ENCODE results near the gene AGL. TPM values are rescaled to one million over a fixed set of nuclear protein-coding genes. Genes with fewer than 3 reads are reported as not detected.

Gene AGL
- total and polyA plus RNA-seq, 11 donors = 18.1 to 70.4 (median 49.8) TPM

DNA sequence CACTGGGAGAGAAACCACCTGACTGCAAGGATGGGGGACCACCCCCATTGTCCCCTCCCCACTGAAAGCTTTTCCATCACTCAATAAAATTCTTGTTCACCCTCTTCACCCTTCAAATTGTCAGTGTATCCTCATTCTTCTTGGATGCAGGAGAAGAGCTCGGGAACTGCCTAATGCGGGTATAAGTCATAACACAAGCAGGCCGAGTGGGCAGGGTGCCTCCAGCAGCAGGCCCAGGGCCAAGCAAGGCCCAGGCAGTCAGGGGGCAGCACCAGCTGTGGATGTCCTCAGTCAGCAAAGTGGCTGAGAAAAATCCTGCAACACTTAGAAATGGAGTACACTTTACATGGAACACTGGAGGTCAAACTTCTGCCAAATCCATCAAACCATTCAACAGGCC is 85.9 kb downstream of the AGL start:
- no peak overlapping the region for H3K27ac ChIP-seq
- ATAC-seq (no peak), DNase-seq (no peak)
- 94 to 97% (median 95%) methylated on average over 3 of the region's 3 CpGs for WGBS, 4 donors
- H3K9me3 ChIP-seq = no peaks in the 10 kb centered on the region
- H3K36me3 ChIP-seq = no peaks in the 10 kb centered on the region
- no peak overlapping the region for H3K4me3 ChIP-seq
- intact Hi-C loops (cut with DNase I) = no loop called here
- H3K4me1 ChIP-seq = no peaks in the 10 kb centered on the region
- no peaks in the 10 kb centered on the region for H3K27me3 ChIP-seq
- TF ChIP-seq POLR2A (IDR thresholded peaks at IDR 0.05) = no peak
- TF ChIP-seq, protein P1, sequence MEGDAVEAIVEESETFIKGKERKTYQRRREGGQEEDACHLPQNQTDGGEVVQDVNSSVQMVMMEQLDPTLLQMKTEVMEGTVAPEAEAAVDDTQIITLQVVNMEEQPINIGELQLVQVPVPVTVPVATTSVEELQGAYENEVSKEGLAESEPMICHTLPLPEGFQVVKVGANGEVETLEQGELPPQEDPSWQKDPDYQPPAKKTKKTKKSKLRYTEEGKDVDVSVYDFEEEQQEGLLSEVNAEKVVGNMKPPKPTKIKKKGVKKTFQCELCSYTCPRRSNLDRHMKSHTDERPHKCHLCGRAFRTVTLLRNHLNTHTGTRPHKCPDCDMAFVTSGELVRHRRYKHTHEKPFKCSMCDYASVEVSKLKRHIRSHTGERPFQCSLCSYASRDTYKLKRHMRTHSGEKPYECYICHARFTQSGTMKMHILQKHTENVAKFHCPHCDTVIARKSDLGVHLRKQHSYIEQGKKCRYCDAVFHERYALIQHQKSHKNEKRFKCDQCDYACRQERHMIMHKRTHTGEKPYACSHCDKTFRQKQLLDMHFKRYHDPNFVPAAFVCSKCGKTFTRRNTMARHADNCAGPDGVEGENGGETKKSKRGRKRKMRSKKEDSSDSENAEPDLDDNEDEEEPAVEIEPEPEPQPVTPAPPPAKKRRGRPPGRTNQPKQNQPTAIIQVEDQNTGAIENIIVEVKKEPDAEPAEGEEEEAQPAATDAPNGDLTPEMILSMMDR (IDR thresholded peaks at IDR 0.05) = no peak

DNA sequence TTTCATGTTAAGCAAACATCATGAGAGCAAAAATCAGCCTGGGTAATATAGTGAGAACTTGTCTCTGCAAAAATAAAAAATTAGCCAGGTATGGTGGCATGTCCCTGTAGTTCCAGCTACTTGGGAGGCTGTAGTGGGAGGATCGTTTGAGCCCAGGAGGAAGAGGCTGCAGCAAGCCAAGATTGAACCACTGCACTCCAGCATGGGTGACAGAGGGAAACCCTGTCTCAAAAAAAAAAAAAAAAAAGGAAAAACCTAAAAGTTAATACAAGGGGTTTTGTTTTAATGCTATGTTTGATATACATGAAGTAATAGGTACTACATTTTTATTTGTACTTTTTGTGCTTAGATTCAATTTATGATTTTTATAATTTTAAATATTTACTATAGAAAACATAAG is 92.6 kb downstream of the AGL start:
- WGBS, 4 donors = 67 to 91% (median 83%) methylated on average over 1 of the region's 1 CpG
- ATAC-seq = no peak
- no peaks in the 10 kb centered on the region for H3K9me3 ChIP-seq
- H3K36me3 ChIP-seq = no peaks in the 10 kb centered on the region
- H3K4me3 ChIP-seq = no peak overlapping the region
- peaks cover 0 to 10% (median 0%) of the 10 kb centered on the region in 12 donors for H3K4me1 ChIP-seq
- no peak overlapping the region for H3K27ac ChIP-seq
- H3K27me3 ChIP-seq = no peaks in the 10 kb centered on the region
- DNase-seq = no peak
- intact Hi-C loops (cut with DNase I) = no loop called here
- no peak for TF ChIP-seq POLR2A (IDR thresholded peaks at IDR 0.05)
- TF ChIP-seq, protein P1 (IDR thresholded peaks at IDR 0.05) = no peak

DNA sequence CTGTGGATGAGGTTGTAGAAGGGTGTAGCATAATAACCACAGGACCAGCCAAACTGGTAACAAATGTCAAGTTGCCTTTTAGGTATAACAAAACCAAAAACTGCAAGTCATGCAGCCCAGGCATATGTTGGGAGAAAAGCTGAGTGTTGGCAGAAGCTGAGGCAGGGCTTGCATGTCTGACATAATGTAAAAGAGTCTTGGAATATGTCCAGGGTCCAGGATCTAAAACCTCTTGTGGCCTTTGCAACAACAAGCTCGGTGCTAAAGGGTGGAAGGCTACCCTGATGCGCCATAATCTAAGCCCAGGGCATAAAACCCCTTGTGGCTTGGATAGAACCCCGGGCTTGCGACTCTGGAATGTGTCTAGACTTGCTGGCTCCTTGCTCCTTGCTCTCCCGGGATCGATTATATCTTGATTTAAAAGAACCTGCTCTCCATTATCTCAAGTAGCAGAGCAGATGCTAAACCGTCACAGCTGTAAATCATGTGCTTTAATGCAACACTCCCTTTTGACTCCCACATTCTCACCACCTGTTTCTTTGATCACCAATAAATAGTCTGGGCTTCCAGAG is 93.1 kb downstream of the AGL start:
- TF ChIP-seq POLR2A (IDR thresholded peaks at IDR 0.05) = no peak
- TF ChIP-seq, protein P1 (IDR thresholded peaks at IDR 0.05) = no peak
- H3K4me3 ChIP-seq = no peak overlapping the region
- H3K36me3 ChIP-seq = no peaks in the 10 kb centered on the region
- peaks cover 0 to 10% (median 0%) of the 10 kb centered on the region in 12 donors for H3K4me1 ChIP-seq
- no peaks in the 10 kb centered on the region for H3K27me3 ChIP-seq
- 22 to 31% (median 29%) methylated on average over 7 of the region's 7 CpGs for WGBS, 4 donors
- H3K27ac ChIP-seq = no peak overlapping the region
- no peaks in the 10 kb centered on the region for H3K9me3 ChIP-seq
- ATAC-seq (no peak), DNase-seq (no peak)
- intact Hi-C loops (cut with DNase I) = no loop called here

DNA sequence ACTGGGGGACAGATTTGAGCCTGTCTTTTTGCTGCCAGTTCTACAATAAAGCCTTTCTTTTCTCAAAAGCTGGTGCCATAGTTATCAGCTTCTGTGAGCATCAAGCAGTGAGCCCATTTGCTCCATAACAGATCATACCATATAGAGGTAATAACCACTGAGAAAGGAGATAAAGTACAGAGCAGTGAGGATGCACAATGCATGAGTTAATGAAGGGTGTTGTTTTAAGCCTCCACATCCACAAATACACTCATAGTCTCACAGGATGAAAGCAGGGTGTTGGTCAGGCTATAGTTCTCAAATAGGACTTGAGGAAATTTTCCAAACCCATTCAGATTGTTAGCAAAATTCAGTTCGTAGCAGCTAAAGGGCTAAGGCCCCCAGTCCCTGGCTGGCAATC is 94.0 kb downstream of the AGL start:
- no peaks in the 10 kb centered on the region for H3K9me3 ChIP-seq
- WGBS, 4 donors = 68 to 73% (median 72%) methylated on average over 1 of the region's 1 CpG
- no peak for TF ChIP-seq POLR2A (IDR thresholded peaks at IDR 0.05)
- TF ChIP-seq, protein P1 (IDR thresholded peaks at IDR 0.05) = no peak
- ATAC-seq (no peak), DNase-seq (no peak)
- H3K4me3 ChIP-seq = no peak overlapping the region
- H3K27me3 ChIP-seq = no peaks in the 10 kb centered on the region
- H3K27ac ChIP-seq = no peak overlapping the region
- peaks cover 0 to 10% (median 0%) of the 10 kb centered on the region in 12 donors for H3K4me1 ChIP-seq
- no peaks in the 10 kb centered on the region for H3K36me3 ChIP-seq
- intact Hi-C loops (cut with DNase I) = no loop called here
